Lung microvascular endothelial cell (primary cell): Measurements from ENCODE around the gene DDA1. TPM values are rescaled to one million over a fixed set of nuclear protein-coding genes. Genes with fewer than 3 reads are reported as not detected.

ENCODE experiments used
- total RNA-seq: library from RNA; depleted of rRNA; stranded (reverse); fragments of >200 nt; gene quantifications from 2 replicates; pipeline ENCODE4 v1.2.1, GENCODE V29; 2014

The DDA1 gene
- total RNA-seq, 1 donor from 2014 or later = 20.0 TPM

Other genes with a start within 250 kb of the DDA1 start
- gene HAUS8, start 234.1 kb upstream of the DDA1 start, total RNA-seq = 2.4 and 2.8 TPM in 2 replicates
- 24.0 and 36.5 TPM in 2 replicates for gene MYO9B, start 233.8 kb upstream of the DDA1 start, total RNA-seq
- 10.7 and 12.9 TPM in 2 replicates for gene USE1, start 94.2 kb upstream of the DDA1 start, total RNA-seq
- gene OCEL1, start 83.3 kb upstream of the DDA1 start, total RNA-seq = 2.6 and 4.0 TPM in 2 replicates
- gene NR2F6, start 63.6 kb upstream of the DDA1 start, total RNA-seq = 22.9 and 38.5 TPM in 2 replicates
- 21.6 and 33.5 TPM in 2 replicates for gene USHBP1, start 44.8 kb upstream of the DDA1 start, total RNA-seq
- gene BABAM1, start 42.1 kb upstream of the DDA1 start, total RNA-seq = 61.3 and 73.2 TPM in 2 replicates
- gene ANKLE1, start 27.7 kb upstream of the DDA1 start, total RNA-seq = 0.20 and 0.44 TPM in 2 replicates
- 5.2 and 5.6 TPM in 2 replicates for gene ABHD8, start 6.1 kb upstream of the DDA1 start, total RNA-seq
- gene MRPL34, start 3.7 kb upstream of the DDA1 start, total RNA-seq = 29.6 and 56.9 TPM in 2 replicates
- 1.5 and 3.0 TPM in 2 replicates for gene ANO8, start 25.3 kb downstream of the DDA1 start, total RNA-seq
- gene GTPBP3, start 28.0 kb downstream of the DDA1 start, total RNA-seq = 5.0 and 6.3 TPM in 2 replicates
- gene PLVAP, start 67.8 kb downstream of the DDA1 start, total RNA-seq = 0.99 and 5.2 TPM in 2 replicates
- gene CCDC194, start 84.6 kb downstream of the DDA1 start, total RNA-seq = not detected in 2 replicates
- 3.6 and 10.5 TPM in 2 replicates for gene BST2, start 96.1 kb downstream of the DDA1 start, total RNA-seq
- 32.3 and 33.9 TPM in 2 replicates for gene MVB12A, start 110.5 kb downstream of the DDA1 start, total RNA-seq
- not detected in 2 replicates for gene TMEM221, start 139.1 kb downstream of the DDA1 start, total RNA-seq
- gene NXNL1, start 151.4 kb downstream of the DDA1 start, total RNA-seq = not detected in 2 replicates
- gene SLC27A1, start 161.0 kb downstream of the DDA1 start, total RNA-seq = 12.6 and 22.2 TPM in 2 replicates
- gene PGLS, start 202.1 kb downstream of the DDA1 start, total RNA-seq = 46.4 and 67.5 TPM in 2 replicates
- gene COLGALT1, start 246.1 kb downstream of the DDA1 start, total RNA-seq = 44.0 and 49.7 TPM in 2 replicates